GM18499 (cell line): ENCODE data around the gene CCR5.
"Not testable (repeated sequence)": the region's sequence is repeated elsewhere in the genome, so short reads cannot be mapped to it uniquely, and the experiment has no call there.

Source experiments
- ATAC-seq: cut with Tn5 transposase; IDR thresholded peaks from one replicate; pipeline ENCODE4 v1.9.1; 2021; ENCODE audit warnings: moderate number of reproducible peaks; ENCODE audit not compliant: insufficient read depth, unreplicated experiment

Gene CCR5

DNA sequence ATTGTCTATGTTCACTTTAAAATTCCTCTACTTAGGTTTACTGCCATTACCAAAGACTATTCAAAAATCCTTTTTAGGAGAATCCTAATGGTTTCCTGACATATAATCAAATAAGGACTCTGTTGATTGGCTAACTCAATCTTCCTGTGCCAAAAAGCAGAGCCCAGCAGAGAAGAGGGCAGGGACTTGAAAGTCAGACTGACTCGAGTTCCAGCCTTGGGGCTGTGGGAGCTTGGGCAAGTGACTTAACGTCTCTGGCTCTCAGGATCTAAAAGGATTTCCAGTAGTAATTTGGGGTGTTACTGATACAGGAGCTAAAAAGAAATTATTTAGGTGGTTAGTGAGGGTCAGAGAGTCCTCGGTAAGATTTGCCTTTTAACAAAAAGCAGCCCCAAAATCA is 10.9 kb downstream of the CCR5 start:
- ATAC-seq = no peak

DNA sequence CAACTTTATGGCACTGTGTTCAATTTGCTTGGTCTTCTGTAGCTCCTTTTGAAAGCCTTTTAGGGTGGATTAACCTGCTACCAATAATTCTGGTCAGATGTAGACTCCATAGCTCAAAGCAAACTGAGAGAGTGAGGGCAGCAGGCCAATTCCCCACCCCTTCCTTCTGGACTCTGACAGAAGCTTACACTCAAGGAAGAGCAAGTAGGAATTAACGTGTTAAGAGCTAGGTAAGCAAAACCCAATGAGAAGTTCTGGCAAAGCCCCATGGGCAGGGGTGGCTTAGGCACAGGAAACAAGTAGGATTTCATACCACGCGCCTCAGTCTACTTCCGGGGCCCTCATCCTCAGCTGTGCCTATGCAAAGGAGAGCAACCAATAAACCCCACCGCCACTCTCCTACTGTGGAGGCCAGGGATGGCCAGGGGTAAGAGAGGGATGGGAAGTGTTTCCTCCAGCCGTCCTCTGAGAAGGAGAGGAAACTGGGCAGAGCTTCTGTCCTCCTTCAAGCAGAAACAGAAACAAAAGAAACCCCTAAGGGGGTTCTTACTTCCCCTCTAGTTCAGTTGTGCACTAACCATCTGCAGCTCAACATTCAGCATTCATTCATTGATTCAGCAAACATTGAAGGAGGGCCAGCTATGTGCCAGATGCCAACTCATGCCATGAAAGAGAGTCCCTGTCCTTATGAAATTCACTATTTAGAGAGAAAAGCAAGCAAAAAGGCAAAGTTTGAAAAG is 12.6 kb downstream of the CCR5 start:
- ATAC-seq = no peak

DNA sequence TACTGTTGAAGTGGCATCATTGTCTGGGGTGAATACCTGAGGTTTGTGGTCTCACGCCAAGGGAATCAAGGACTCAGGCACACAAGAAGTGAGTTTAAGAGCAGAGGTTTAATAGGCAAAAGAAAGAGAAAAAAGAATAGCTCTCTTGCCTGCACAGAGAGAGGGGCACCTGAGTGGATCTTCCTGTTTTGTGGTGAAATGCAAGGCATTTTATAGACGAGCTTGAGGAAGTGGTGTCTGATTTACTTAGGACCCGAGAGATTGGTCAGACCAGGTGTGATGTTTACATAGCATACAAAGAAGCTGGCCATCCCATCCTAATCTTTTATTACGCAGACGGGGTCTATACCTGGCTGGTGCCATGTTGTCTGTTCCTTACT is 13.2 kb downstream of the CCR5 start:
- ATAC-seq = no peak

DNA sequence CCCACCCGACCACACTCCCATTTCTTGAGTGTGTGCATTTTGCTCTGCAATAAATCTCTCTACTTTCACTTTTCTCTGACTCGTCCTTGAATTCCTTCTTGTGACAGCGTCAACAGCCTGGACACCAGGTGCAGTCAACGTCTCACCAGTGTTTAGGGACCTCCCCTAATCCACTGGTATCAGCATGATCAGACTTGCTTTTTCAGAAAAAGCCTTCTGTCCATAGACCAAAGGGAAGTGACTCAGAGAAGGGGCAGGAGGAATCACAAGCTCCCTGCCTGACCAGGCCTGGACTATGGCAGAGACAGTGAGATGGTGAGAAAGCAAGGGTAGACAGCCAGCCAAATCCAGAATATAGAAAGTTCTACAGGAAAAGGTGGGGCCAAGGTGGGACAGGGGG is 15.5 kb downstream of the CCR5 start:
- ATAC-seq = no peak

DNA sequence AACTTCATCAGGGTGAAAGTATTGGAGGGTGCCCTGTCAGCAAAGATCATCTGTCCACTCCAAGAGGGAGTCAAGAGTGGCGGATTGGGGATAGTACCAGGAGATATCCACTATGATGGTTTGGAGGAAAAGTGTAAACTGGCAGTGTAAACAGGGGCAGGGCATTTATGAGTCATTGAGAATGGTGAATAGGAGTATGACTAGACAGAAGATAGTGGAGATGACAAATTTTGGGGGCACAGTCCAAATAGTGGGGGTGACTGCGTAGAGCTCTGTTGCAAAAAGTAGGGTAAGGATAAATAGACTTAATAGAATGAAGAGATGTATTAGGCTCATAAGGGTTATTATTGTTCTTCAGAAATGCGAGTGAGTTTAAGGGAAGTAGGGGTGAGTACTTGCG is 18.1 kb downstream of the CCR5 start:
- ATAC-seq = not testable (repeated sequence)

DNA sequence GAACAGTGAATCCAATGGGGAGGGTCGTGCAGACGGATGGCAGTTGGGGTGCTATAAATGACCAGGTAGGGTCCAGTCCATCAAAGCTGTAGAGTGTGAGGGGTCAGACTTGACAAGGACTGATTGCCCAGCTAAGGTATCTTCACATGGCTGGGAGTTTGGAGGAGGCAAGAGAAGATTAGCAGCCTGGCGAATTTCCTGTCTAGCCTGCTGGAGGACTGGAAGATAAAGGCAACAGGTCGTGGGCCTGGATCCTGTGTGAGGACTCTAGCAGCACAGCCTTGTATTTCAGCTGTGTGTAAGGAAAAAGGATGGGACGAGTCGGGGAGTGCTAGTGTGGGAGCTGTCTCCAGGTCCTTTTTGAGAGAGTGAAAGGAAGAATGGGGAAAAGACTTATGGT is 18.6 kb downstream of the CCR5 start:
- ATAC-seq = no peak

DNA sequence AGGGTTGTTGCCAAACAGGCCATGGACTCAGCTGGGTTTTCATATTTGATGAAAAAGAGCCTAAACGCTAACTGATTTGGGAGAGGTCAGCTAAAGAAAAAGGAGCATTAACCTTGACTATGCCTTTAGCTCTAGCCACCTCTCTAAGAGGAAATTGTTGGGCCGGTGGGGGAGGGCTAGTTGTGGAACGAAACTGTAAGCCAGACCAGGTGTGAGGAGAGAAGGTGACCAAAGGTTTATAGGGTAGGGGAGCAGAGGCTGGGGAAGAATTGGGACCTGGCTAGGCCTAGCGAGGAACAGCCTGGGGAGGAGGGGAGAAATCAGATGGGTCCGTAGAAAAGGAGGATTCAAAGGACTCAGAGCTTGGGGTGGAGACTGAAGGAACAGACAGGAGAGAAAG is 20.8 kb downstream of the CCR5 start:
- not testable (repeated sequence) for ATAC-seq

DNA sequence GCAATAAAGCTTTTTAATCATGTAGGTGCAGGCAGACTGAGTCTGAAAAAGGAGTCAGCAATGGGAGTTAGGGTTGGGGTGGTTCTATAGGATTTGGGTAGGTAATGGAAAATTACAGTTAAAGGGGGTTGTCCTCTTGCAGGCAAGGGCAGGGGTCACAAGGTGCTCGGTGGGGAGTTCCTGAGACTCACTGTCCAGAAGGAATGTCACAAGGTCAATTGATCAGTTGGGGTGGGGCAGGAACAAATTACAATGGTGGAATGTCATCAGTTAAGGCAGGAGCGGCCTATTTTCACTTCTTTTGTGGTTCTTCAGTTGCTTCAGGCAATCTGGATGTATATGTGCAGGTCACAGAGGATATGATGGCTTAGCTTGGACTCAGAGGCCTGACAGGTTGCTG is 22.3 kb downstream of the CCR5 start:
- ATAC-seq = no peak

DNA sequence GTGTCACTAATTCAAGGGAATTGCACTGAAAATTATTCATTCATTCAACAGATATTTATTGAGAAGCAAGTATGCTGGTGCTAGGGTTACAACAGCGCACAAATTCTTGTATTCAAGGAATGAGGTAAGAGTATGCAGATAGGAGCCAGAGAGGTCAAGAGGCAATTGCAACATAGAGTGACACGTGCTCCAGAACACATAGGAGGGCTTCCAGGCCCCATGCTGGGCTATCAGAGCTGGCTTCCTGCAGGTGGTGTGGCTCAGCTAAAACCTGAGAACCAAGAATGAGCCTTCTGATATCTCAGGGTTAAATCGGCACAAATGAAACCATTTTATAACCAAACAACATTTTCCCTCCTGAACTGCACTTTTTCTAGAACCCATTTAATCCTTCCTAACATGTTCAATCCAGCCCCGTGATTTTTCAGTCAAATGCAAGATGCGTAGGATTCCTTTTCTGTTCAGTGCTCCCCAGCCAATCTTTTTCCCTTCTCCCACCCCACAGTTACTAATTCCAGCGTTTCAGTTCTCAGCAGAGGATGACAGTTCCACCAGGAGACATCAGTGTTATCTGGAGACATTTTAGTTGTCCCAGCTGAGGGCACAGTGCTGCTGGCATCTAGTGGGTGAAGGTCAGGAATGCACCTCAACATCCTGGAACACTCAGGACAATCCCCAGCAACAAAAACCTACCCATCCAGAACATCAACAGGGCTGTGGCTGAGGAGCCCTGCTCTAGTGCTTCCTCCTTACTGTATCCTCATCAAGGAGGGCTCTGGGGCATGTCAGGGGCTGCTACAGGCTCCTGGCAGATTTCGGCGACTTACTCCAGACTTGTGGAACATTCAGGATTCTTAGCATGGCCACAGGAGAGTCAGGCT is 23.0 kb downstream of the CCR5 start:
- ATAC-seq = no peak

DNA sequence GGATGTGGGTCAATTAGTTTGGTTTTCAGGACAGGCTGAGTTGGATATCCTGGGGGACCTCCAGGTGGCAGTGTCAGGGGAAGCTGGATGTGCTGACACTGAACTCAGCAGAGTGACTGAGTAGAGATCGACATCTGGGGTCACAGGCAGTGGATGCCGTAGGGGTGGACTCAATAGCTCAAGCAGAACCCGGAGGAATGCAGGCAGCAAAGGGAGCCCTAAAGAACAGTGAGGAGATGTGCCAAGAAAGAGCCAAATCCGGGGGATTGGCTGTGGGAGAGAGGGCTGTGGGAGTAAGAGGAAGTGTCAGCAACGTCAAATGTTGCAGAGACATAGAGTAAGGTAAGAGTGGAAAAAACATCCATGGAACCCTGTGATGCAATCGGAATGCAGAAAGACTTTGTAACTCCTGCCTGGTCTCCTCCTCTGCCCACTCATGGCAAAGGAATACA is 24.5 kb downstream of the CCR5 start:
- ATAC-seq = no peak

DNA sequence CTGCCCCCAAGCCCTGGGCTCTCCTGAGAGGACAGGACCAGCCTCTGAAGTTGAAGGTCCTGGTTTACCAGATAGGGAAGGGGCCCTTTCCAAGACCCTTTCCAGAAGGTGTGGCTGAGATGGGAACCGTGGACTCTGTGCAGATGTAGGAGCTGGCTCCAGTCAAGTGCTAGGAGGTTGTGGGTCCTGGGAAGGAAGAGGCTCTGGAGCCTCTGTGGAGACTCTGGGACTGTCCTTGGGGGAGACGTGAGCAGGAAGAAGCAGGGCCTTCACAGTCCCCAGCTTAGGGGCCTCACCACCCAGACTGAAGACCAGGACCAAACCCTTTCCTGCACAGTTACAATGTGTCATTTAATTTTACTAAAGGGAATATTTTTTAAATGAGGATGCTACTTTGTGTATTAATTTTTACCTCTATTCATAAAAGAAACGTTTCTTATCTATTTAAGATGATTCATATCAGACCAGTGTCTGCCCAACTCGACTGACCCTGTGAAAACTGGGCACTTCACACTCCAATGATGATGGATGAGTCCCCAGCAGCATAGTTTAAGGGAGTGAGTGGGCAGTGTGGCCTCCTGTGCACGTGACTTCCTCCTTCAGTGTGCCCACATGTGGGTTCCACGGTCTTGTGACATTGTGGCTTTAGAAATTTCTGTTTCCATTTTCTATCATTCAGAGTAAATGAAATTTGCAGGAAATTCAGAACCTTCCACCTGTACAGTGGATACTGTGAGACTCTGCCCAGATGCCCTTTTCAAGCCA is 25.2 kb downstream of the CCR5 start:
- ATAC-seq = no peak

DNA sequence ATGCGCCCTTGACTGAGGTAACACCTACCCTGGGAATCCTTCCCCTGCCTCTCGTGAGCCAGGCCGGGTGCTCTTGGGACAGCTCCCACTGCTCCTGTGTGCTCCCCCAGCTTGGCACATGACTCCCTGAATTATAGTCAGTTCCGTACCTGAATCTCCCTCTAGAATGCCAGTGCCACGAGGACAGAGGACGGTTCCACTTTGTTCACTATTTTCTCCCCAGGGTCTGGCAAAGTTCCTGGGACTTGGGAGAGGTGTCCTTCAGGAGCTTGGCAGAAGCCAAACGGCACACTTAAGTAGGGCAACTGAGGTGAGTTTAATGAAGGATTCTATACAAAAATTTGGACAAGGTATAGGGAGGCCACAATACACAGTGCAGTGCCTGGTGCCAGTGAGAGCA is 26.4 kb downstream of the CCR5 start:
- ATAC-seq = no peak

DNA sequence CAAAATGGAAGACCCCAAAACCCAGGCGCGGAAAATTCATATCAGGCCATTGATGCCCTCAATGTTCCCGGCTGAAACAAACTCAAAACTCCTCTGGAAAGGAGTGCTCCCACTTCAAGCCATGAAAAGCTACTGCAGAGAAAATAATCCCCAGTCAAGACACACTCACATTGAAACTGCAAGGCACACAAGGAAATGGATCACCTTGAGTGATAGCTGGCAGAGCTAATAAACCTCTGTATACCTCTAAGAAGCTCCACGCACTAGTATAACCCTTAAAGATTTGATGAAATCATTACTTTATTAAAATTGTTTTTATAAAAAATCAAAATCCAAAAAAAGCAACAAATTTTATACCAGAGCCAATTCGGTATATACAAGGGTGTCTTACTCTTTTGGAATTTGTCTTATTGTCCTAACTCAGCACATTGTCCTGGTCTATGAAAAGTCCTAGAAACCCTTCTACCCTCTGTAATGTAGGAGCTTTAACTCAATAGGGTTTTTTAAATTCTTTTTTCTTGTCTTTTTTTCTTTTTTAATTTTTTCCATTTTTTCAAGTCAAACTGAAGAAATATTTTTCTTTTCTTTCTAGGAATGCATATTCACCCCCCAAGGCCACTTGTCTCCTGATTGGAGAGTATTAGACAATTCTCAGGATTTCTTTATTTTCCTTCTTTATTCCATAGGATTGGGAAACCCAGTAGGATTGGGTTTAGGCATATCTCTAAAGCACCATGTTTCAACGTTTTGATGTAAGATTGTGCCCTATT is 27.6 kb downstream of the CCR5 start:
- no peak for ATAC-seq

DNA sequence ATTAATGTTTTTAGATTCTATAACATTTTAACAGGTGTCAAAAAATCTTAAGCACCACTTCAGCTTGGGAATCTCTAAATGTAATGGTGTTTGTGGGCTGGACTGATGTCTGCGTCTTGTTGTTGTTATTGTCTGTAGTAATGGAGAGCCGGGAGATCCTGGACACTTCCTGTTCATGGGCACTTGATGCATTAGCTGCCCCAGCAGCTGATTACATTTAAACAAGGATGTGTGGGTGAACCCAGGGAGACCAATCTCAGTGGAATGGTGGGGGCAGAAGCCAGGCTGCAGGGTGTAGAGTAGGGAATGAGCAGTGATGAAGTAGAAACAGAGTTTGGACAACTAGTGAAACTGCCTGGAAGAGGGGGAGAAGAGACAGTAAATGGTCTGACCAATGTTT is 28.4 kb downstream of the CCR5 start:
- no peak for ATAC-seq

DNA sequence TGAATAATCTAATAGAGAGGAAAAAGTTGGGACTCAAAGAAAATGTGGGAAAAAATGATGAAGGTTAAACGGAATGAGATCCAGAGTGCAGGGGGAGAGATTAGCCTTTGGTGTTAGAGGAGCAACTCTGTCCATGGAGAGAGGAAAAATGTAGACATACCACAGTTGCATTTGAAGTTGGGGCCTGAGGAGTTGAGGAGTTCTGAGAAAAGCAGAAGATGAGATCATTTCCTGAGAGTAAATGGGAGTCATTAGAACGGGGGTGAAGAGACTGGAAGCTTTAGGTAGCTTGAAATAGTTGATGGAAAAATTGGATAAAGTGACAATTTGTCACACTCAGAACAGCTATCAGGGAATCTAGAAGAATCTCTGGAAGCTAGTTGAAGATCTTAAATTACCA is 28.8 kb downstream of the CCR5 start:
- ATAC-seq = no peak

DNA sequence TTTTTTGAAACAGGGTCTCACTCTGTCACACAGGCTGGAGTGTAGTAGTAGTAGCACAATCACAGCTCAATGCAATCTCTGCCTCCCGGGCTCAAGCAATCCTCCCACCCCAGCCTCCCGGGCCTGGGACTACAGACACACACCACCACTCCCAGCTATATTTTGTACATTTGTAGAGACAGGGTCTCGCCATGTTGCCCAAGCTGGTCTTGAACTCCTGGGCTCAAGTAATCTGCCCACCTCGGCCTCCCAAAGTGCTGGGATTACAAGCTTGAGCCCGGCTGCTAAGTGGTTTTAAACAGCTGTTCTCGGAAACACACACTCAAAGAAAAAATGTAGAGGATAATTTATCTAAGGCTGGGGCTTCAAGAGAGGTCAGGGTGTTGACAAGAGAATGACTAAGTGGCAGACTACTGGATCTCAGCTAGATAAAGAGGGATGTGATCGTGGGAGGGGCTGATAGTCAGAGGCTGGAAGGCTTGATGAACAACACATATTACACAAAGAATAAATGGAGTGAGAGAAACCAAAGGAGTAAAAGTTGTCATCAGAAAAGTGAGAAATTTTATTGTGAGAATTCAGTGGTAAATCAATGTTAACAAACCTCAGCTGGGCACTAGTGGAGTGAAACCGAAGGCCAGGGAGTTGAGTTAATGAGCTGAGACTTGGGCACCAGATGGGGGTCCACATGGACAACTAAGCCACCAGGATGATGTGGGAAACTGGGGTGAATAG is 29.4 kb downstream of the CCR5 start:
- no peak for ATAC-seq

DNA sequence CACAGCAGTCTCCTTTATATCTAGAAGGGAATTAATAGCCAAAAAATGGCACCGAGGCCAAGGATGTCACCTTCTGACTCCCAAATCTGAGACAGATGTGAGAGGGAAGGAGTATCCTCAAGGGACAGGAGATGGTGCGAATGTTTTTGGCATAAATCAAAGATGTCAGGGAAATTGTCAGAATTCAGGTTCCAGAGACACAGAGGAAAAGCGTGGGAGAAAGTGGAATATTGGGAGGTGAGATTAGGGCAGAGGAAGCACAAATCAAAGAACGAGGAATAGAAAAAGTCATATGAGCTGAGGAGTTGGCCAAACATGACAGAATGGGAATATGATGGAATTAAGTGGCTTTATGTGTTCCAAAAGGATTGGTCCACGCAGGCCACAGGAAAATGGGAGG is 30.1 kb downstream of the CCR5 start:
- no peak for ATAC-seq

DNA sequence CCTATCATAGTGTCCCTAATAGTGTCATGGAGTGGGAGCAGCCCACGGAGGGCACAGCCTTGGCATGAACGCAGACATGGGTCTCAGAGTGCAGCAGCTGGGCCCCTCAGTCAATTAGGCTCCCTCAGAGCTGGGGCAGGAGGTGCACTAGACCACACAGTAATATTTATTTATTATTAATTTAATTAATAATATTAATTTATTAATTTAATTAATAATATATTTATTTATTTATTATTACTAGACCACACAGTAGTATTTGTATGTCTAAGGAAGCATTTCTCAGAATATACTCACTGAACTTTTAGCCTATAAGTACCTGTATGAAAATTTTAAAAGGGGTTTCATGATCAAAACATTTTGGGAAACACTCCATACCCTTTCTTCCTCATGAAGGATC is 30.8 kb downstream of the CCR5 start:
- ATAC-seq = no peak

DNA sequence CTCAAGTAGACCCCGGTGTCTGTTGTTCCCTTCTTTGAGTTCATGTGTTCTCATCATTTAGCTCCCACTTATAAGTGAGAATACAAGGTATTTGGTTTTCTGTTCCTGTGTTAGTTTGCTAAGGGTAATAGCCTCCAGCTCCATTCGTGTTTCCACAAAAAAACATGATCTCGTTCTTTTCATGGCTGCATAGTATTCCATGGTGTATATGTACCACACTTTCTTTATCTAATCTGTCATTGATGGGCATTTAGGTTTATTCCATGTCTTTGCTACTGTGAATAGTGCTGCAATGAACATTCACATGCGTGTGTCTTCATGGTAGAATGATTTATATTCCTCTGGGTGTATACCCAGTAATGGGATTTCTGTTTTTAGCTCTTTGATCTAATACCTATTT is 32.2 kb downstream of the CCR5 start:
- ATAC-seq = not testable (repeated sequence)
